NOMO-1 treated with dmso at 0.1 percent for 144 hours (cell line): ENCODE data around the gene SOX13.
"Not testable (repeated sequence)": the region's sequence is repeated elsewhere in the genome, so short reads cannot be mapped to it uniquely, and the experiment has no call there.

Source experiments
- DNase-seq: peaks from one replicate; lab custom pipeline; 2025; ENCODE audit not compliant: unreplicated experiment; lab: John Stamatoyannopoulos, UW

Gene SOX13

GRCh38 chr1:204072931-204073836 lies at the start of gene SOX13:
SOX13 (plus strand) TSS chr1:204073115; CDS start chr1:204112916, 39,801 bp downstream.
- DNase-seq = peak; percentile 81

GRCh38 chr1:204025917-204026707 lies 46.8 kb upstream of the SOX13 start:
- DNase-seq = no peak

GRCh38 chr1:204027446-204027845 lies 45.5 kb upstream of the SOX13 start:
- DNase-seq = no peak

DNA sequence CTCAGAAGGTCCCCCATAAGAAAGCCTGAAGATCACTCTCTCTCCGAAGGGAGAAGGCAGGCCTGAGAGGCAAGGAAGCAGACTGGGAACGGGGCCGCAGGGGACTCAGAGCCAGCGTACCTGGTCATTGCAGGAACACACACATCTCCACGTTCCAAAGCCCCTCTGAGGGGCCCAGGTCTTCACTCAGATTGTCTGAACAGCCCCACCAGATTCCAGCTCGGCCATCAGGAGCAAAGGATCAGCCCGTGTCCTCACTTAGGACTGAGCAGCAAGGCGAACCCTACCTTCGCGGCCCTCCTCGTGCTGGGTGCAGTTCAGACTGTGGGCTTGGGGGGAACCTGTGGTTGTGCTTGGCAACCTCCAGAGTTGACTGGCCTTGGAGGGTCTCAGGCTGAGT lies 43.9 kb upstream of the SOX13 start:
- no peak for DNase-seq

- DNase-seq = no peak
These were observed 41.7 kb upstream of the SOX13 start for GRCh38 chr1:204031098-204031710.

DNA sequence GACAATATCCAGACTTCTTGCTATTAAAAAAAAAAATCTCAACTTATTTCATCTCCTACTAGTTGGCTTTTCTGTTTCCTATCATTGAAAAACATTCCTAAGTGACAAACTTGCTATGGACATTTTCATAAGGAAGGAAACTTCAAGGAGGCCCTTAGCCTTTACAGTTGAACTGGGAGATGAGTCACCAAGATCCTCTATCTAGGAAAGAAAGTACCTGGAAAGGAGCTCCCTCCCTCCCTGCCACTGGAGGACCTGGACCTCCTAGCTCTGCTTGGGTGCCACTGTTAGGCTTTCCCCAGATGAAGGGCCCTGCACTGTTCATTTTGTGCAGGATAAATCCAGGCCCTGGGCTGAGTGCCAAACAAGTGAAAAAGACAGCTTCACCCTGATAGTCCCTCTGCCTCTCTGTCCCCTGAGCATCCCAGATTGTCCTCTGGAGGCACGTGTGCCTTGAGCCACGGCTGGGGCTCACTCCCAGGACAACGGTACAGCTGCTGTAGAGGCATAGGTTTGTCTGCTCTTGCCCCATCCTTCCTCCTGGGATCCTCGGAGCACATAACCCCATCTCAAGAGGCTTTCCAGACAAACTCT lies 40.2 kb upstream of the SOX13 start:
- DNase-seq = no peak

- DNase-seq = no peak
These were observed 39.6 kb upstream of the SOX13 start for GRCh38 chr1:204033306-204033705.

- DNase-seq = no peak
These were observed 35.8 kb upstream of the SOX13 start for GRCh38 chr1:204036882-204037655.

GRCh38 chr1:204041232-204041767 lies 31.6 kb upstream of the SOX13 start:
- no peak for DNase-seq

- no peak for DNase-seq
These were observed 31.0 kb upstream of the SOX13 start for GRCh38 chr1:204041803-204042505.

DNA sequence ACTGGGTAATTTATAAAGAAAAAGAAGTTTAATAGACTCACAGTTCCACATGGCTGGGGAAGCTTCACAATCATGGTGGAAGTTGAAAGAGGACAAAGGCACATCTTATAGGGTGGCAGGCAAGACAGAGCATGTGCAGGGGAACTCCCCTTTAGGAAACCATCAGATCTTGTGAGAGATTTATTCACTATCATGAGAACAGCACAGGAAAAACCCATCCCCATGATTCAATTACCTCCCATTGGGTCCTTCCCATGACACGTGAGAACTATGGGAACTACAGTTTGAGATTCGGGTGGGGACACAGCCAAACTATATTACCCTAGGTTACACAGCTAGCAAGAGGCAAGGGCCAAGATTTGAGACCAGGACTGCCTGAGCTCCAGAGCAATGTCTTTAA lies 30.4 kb upstream of the SOX13 start:
- DNase-seq = no peak

GRCh38 chr1:204043680-204044079 lies 29.2 kb upstream of the SOX13 start:
- no peak for DNase-seq

DNA sequence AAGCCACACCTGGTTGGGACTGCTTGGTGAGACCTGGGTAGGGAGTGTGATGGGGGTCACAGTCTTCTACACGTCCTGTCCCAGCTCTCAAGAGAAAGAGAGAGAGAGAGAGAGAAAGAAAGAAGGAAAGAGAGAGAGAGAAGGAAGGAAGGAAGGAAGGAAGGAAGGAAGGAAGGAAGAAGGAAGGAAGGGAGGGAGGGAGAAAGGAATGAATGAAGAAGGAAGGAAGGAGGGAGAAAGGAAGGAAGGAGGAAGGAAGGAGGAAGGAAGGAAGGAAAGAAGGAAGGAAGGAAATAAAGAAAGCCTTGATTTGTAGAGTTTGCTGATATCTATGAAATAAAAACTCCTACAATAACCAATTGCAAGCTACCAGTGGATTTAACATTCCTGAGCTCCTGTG lies 28.5 kb upstream of the SOX13 start:
- no peak for DNase-seq

DNA sequence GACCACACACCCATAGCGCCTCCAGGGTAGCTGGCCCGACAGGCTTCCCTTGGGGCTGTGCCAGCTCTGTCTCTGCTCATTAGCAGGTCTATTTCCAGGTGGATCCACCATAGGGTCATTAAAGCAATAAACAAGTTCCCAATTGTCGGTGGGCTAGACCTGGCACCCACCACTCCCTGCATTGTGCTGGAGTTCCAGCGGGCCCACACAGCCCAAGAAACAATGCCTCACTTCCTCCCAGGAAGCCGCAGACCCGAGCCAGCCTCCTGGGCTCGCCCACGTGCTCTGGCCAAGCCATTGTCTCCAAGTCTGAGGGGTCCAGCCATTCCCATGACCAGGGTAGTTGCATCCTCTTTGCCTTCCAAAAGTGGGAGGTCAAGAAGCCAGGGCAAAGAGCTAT lies 27.5 kb upstream of the SOX13 start:
- DNase-seq = no peak

GRCh38 chr1:204046346-204046745 lies 26.6 kb upstream of the SOX13 start:
- no peak for DNase-seq

DNA sequence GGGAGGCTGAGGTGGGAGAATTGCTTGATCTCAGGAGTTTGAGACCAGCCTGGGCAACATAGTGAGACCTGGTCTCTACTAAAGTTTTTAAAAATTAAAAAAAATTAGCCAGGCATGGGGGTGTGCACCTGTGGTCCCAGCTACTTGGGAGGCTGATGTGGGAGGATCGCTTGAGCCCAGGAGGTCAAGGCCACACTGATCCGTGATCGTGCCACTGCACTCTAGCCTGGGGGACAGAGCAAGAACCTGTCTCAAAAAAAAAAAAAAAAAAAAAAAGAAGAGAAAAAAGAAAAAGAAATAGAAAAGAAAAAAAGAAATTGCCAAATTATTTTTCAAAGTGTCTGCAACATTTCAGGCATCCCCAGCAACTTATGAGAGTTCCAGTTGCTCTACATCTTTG lies 24.1 kb upstream of the SOX13 start:
- not testable (repeated sequence) for DNase-seq

GRCh38 chr1:204051258-204051657 lies 21.7 kb upstream of the SOX13 start:
- DNase-seq = no peak

GRCh38 chr1:204051718-204052117 lies 21.2 kb upstream of the SOX13 start:
- no peak for DNase-seq

- no peak for DNase-seq
These were observed 19.0 kb upstream of the SOX13 start for GRCh38 chr1:204053893-204054292.

DNA sequence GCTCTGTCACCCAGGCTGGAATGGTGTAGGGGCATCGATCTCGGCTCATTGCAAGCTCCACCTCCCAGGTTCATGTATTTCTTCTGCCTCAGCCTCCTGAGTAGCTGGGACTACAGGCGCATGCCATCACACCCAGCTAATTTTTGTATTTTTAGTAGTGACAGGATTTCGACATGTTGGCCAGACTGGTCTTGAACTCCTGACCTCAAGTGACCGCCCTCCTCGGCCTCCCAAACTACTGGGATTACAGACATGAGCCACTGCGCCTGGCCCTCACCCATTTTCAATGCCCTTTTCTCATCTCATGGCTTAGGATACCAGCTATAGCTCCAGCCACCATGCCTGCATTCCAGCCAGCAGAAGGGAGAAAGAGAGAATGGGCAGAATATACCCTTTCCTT lies 12.9 kb upstream of the SOX13 start:
- no peak for DNase-seq
